ENCODE measurements around the gene CHMP2A.
"Not testable (repeated sequence)": the region's sequence is repeated elsewhere in the genome, so short reads cannot be mapped to it uniquely, and the experiment has no call there.

The CHMP2A gene

GRCh38 chr19:58554494-58555368 lies at the start of gene CHMP2A:
Gene CHMP2A, minus strand, starts transcription at chr19:58555105. Its CDS starts 893 bp downstream, at chr19:58554212.
- DNase-seq, result no peak

- no peak for DNase-seq
Measured at GRCh38 chr19:58586133-58586765, 31.3 kb upstream of the CHMP2A start.

GRCh38 chr19:58585442-58586132 lies 30.7 kb upstream of the CHMP2A start:
- DNase-seq, result no peak

- DNase-seq, result no peak
Measured at GRCh38 chr19:58584498-58585441, 29.9 kb upstream of the CHMP2A start.

- no peak for DNase-seq
Measured at GRCh38 chr19:58582985-58583384, 28.1 kb upstream of the CHMP2A start.

- DNase-seq, result no peak
Measured at GRCh38 chr19:58581227-58582141, 26.6 kb upstream of the CHMP2A start.

- DNase-seq, result no peak
Measured at GRCh38 chr19:58579473-58580142, 24.7 kb upstream of the CHMP2A start.

- no peak for DNase-seq
Measured at GRCh38 chr19:58578012-58578925, 23.4 kb upstream of the CHMP2A start.

GRCh38 chr19:58577581-58577980 lies 22.7 kb upstream of the CHMP2A start:
- DNase-seq, result not testable (repeated sequence)

- no peak for DNase-seq
Measured at GRCh38 chr19:58575183-58576041, 20.5 kb upstream of the CHMP2A start.

- DNase-seq, result no peak
Measured at GRCh38 chr19:58573658-58574164, 18.8 kb upstream of the CHMP2A start.

- no peak for DNase-seq
Measured at GRCh38 chr19:58572818-58573657, 18.1 kb upstream of the CHMP2A start, which contains the start of gene MZF1. Gene MZF1, minus strand, starts transcription at chr19:58573335. Its CDS starts 1,946 bp downstream, at chr19:58571389.

GRCh38 chr19:58572026-58572817 lies 17.3 kb upstream of the CHMP2A start:
- DNase-seq, result no peak

GRCh38 chr19:58571575-58571947 lies 16.7 kb upstream of the CHMP2A start:
- no peak for DNase-seq

- no peak for DNase-seq
Measured at GRCh38 chr19:58570770-58571574, 16.1 kb upstream of the CHMP2A start.
